Endothelial cell of umbilical vein (primary cell): ENCODE measurements around the gene FHIT. TPM values are rescaled to one million over a fixed set of nuclear protein-coding genes. Genes with fewer than 3 reads are reported as not detected.

ENCODE experiments used
- BruUV-seq: library from RNA; stranded (reverse); fragments of 400-500 nt; replicated peaks from 2 replicates; lab custom pipeline; 2021; lab: Mats Ljungman, UMichigan
- CTCF ChIA-PET: fragments of 300-600, 350-600 bp; sonication (Branson Sonifier 250); formaldehyde crosslinking; loops from one replicate; lab custom pipeline; 2021; ENCODE audit warnings: antibody characterized with exemption, inconsistent platforms; lab: Charles Lee
- POLR2A ChIA-PET: fragments of 300-600, 350-600 bp; sonication (Branson Sonifier 250); formaldehyde crosslinking; loops from one replicate; lab custom pipeline; 2021; ENCODE audit warnings: antibody characterized with exemption, inconsistent platforms; lab: Charles Lee
- DNase-seq: peaks from one replicate; pipeline ENCODE4 v3.0.0-alpha.2; 2011; ENCODE audit warnings: low read depth, low spot score
- FAIRE-seq: peaks from 2 replicates; lab custom pipeline; 2011; peaks lifted over from hg19 to GRCh38; lab: Jason Lieb, UNC
- H2AFZ ChIP-seq: 2 replicates; pipeline ENCODE4 v1.6.0; 2012; ENCODE audit warnings: low read depth, low read length, control low read depth, inconsistent platforms
- H3K27ac ChIP-seq: 2 replicates; pipeline ENCODE4 v1.5.1; 2011; ENCODE audit warnings: low read depth, mild to moderate bottlenecking, control low read depth, low read length, moderate library complexity; ENCODE audit not compliant: insufficient read depth
- H3K27me3 ChIP-seq, 2 experiments: 2 replicates each; pipeline versions ENCODE4 v1.6.0 to v1.6.1; 2011; ENCODE audit warnings: low read length in 2 of 2, mixed read lengths in 1 of 2; ENCODE audit not compliant: control insufficient read depth in 2 of 2, insufficient read depth in 2 of 2
- H3K36me3 ChIP-seq, 2 experiments: 2 replicates in 1 of 2; 3 replicates in 1 of 2; pipeline ENCODE4 v1.5.1; 2011; ENCODE audit warnings: low read length in 2 of 2, mild to moderate bottlenecking in 1 of 2, moderate library complexity in 1 of 2; ENCODE audit not compliant: control insufficient read depth in 2 of 2, insufficient read depth in 2 of 2; ENCODE audit errors: extremely low read depth in 1 of 2
- H3K4me1 ChIP-seq: 3 replicates; pipeline ENCODE4 v1.5.1; 2011; ENCODE audit warnings: mild to moderate bottlenecking, low read length; ENCODE audit not compliant: control insufficient read depth, insufficient read depth; ENCODE audit errors: extremely low read depth
- H3K4me2 ChIP-seq: 2 replicates; pipeline ENCODE4 v1.6.1; 2011; ENCODE audit warnings: low read length, control low read depth, mixed read lengths; ENCODE audit not compliant: insufficient read depth
- H3K4me3 ChIP-seq, 3 experiments: fragments of 200-600 bp in 1 of 3; sonication (generic), shearing (Covaris generic) in 1 of 3; replicated peaks in 1 of 3; 2 replicates each; pipeline ENCODE4 v1.5.1; 2011 to 2016; ENCODE audit warnings: control low read depth in 3 of 3, low read length in 3 of 3, mild to moderate bottlenecking in 2 of 3, inconsistent platforms in 1 of 3, low read depth in 1 of 3, moderate library complexity in 1 of 3; ENCODE audit not compliant: insufficient read depth in 1 of 3
- H3K79me2 ChIP-seq: 2 replicates; pipeline ENCODE4 v1.6.0; 2012; ENCODE audit warnings: low read length, inconsistent platforms; ENCODE audit not compliant: control insufficient read depth, insufficient read depth
- H3K9ac ChIP-seq: replicated peaks from 2 replicates; pipeline ENCODE3; 2011; ENCODE audit warnings: low read length, control low read depth; ENCODE audit not compliant: insufficient read depth; ENCODE audit errors: extremely low read depth
- H3K9me1 ChIP-seq: replicated peaks from 3 replicates; pipeline ENCODE4 v1.6.0; 2011; ENCODE audit warnings: mild to moderate bottlenecking, low read length; ENCODE audit not compliant: control insufficient read depth, insufficient read depth; ENCODE audit errors: extremely low read depth
- H3K9me3 ChIP-seq: replicated peaks from 2 replicates; pipeline ENCODE4 v1.5.1; 2012; ENCODE audit warnings: low read length, inconsistent platforms; ENCODE audit not compliant: control insufficient read depth, insufficient read depth
- H4K20me1 ChIP-seq: replicated peaks from 2 replicates; pipeline ENCODE3; 2011; ENCODE audit warnings: mild to moderate bottlenecking, low read length; ENCODE audit not compliant: control insufficient read depth, insufficient read depth; ENCODE audit errors: extremely low read depth
- EZH2 ChIP-seq: IDR thresholded peaks from 2 replicates; pipeline ENCODE4 v1.6.1; 2012; ENCODE audit warnings: borderline replicate concordance, low read depth, mild to moderate bottlenecking, moderate library complexity, low read length, inconsistent platforms; ENCODE audit not compliant: severe bottlenecking
- FOS ChIP-seq: IDR thresholded peaks from 2 replicates; pipeline ENCODE4 v1.6.1; 2011; ENCODE audit warnings: mild to moderate bottlenecking, low read length, moderate library complexity, borderline replicate concordance; ENCODE audit not compliant: insufficient read depth
- GATA2 ChIP-seq: IDR thresholded peaks from 2 replicates; pipeline ENCODE4 v1.7.0; 2011; ENCODE audit warnings: low read depth, mild to moderate bottlenecking, moderate library complexity, mixed read lengths, low read length; ENCODE audit not compliant: insufficient read length, insufficient read depth
- JUN ChIP-seq: IDR thresholded peaks from 2 replicates; pipeline ENCODE4 v1.6.1; 2011; ENCODE audit warnings: borderline replicate concordance, low read depth; ENCODE audit not compliant: insufficient read length, insufficient read depth
- MYC ChIP-seq: IDR thresholded peaks from one replicate; pipeline ENCODE4 v1.6.1; 2011; ENCODE audit warnings: mild to moderate bottlenecking, low read depth, low read length
- POLR2A ChIP-seq: IDR thresholded peaks from 2 replicates; pipeline ENCODE4 v1.6.1; 2012; ENCODE audit warnings: low read depth, mild to moderate bottlenecking, control low read depth, low read length
- POLR2AphosphoS5 ChIP-seq: IDR thresholded peaks from 2 replicates; pipeline ENCODE4 v1.6.1; 2012; ENCODE audit warnings: low read depth, mild to moderate bottlenecking, control low read depth, low read length, moderate library complexity; ENCODE audit not compliant: insufficient read depth
- dilution Hi-C: fragments of 300-500 bp; cut with MboI; formaldehyde crosslinking; loops from one replicate; pipeline ENCODE4 v1.15.0; 2019; ENCODE audit warnings: low sequenced_read_pairs; ENCODE audit not compliant: extremely low pct_ligation_motif_present
- intact Hi-C: fragments of 100-400 bp; cut with micrococcal nuclease; formaldehyde crosslinking; loops from one replicate; pipeline ENCODE4 v1.10.0; 2022
- polyA plus RNA-seq, 4 experiments: library from polyadenylated mRNA; depleted of rRNA in 3 of 4; stranded (reverse) in 3 of 4; unstranded in 1 of 4; fragments of >200 nt; gene quantifications; 2 replicates each; pipeline versions ENCODE4 v1.2.1 to v1.2.3, GENCODE V29; 2011 to 2012; ENCODE audit warnings: missing spikeins in 1 of 4
- total RNA-seq: library from RNA; stranded (reverse); gene quantifications from 2 replicates; pipeline ENCODE4 v1.2.3, GENCODE V29; 2021
- TF ChIP-seq, protein P1 (sequence below), 2 donors: IDR thresholded peaks; 1 replicate in 1 of 2; 2 replicates in 1 of 2; pipeline ENCODE4 v1.5.1; 2011; ENCODE audit warnings: low read length in 2 of 2, mild to moderate bottlenecking in 2 of 2, moderate library complexity in 2 of 2, control low read depth in 1 of 2, inconsistent platforms in 1 of 2, low read depth in 1 of 2; ENCODE audit not compliant: insufficient read depth in 1 of 2; ENCODE audit errors: extremely low read depth in 1 of 2

The FHIT gene
- total and polyA plus RNA-seq, 2 donors (not counting 3 experiments of a cell fraction or from before 2014, with no cell fraction given) = 0.47 to 2.2 TPM

DNA sequence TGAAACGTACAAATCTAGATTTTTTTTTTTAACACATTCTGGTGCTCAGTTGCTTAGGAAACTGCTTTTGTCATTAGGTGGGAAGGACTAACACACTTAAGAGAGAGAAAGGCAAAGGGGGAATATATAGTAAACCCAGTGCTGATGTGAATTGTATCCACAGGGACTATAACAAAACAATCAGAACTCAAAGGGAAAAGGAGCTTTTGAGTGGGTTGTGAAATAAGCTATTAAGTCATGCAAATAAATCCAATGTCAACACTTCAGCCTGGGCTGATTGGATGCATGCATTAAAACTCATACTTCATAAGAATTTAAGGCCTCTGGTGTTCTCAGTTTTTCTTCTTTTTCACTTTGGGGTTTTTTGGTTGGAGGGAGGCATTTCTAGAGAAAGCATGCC is 628.9 kb downstream of the FHIT start:
- Histone ChIP-seq H3K4me1 (no peaks in the 10 kb centered on the region), H3K27ac (no peak overlapping the region), H3K9me3 (no peaks in the 10 kb centered on the region), H3K79me2 (no peaks in the 10 kb centered on the region), H3K4me3 (no peak overlapping the region), H3K36me3 (no peaks in the 10 kb centered on the region), H2AFZ (no peak overlapping the region), H3K9me1 (no peaks in the 10 kb centered on the region), H3K4me2 (no peak overlapping the region), H4K20me1 (no peaks in the 10 kb centered on the region), H3K27me3 (no peaks in the 10 kb centered on the region), H3K9ac (no peak overlapping the region)
- dilution Hi-C loops = no loop called here
- no TSS peak for BruUV-seq
- no peak for FAIRE-seq
- TF ChIP-seq JUN = no peak
- no peak for TF ChIP-seq FOS
- TF ChIP-seq EZH2 = no peak
- TF ChIP-seq POLR2AphosphoS5 = no peak
- no peak for TF ChIP-seq GATA2
- TF ChIP-seq MYC = no peak
- TF ChIP-seq, protein P1, sequence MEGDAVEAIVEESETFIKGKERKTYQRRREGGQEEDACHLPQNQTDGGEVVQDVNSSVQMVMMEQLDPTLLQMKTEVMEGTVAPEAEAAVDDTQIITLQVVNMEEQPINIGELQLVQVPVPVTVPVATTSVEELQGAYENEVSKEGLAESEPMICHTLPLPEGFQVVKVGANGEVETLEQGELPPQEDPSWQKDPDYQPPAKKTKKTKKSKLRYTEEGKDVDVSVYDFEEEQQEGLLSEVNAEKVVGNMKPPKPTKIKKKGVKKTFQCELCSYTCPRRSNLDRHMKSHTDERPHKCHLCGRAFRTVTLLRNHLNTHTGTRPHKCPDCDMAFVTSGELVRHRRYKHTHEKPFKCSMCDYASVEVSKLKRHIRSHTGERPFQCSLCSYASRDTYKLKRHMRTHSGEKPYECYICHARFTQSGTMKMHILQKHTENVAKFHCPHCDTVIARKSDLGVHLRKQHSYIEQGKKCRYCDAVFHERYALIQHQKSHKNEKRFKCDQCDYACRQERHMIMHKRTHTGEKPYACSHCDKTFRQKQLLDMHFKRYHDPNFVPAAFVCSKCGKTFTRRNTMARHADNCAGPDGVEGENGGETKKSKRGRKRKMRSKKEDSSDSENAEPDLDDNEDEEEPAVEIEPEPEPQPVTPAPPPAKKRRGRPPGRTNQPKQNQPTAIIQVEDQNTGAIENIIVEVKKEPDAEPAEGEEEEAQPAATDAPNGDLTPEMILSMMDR (IDR thresholded peaks at IDR 0.05; ENCODE audit: extremely low read depth in 1 of 2, insufficient read depth in 1 of 2, low read depth in 1 of 2, low read length in 2 of 2) = no peak
- no peak for TF ChIP-seq POLR2A
- DNase-seq = no peak
- intact Hi-C loops = no loop called here
- CTCF ChIA-PET = no interaction called here
- POLR2A ChIA-PET = no interaction called here
